GM10847 (cell line): ENCODE results near the gene TSSK6.

Experiments
- POLR2A ChIP-seq: IDR thresholded peaks from 2 replicates; pipeline ENCODE4 v1.6.1; 2011; ENCODE audit not compliant: insufficient read length; ENCODE audit errors: extremely low read depth

TSSK6 gene

GRCh38 chr19:19538785-19539166 lies 23.4 kb upstream of the TSSK6 start:
- TF ChIP-seq POLR2A = no peak

- TF ChIP-seq POLR2A = no peak
Measured at GRCh38 chr19:19538061-19538784, 22.9 kb upstream of the TSSK6 start, which contains the start of gene CILP2. CILP2 (plus strand) TSS chr19:19538265; CDS start chr19:19538350, 85 bp downstream.

GRCh38 chr19:19537075-19538048 lies 22.0 kb upstream of the TSSK6 start:
- TF ChIP-seq POLR2A = no peak

GRCh38 chr19:19535311-19536191 lies 20.2 kb upstream of the TSSK6 start:
- no peak for TF ChIP-seq POLR2A

GRCh38 chr19:19534556-19535265 lies 19.4 kb upstream of the TSSK6 start:
- no peak for TF ChIP-seq POLR2A

- TF ChIP-seq POLR2A = no peak
Measured at GRCh38 chr19:19533841-19534240, 18.5 kb upstream of the TSSK6 start.

- TF ChIP-seq POLR2A = no peak
Measured at GRCh38 chr19:19532806-19533701, 17.7 kb upstream of the TSSK6 start.

GRCh38 chr19:19531951-19532805 lies 16.8 kb upstream of the TSSK6 start:
- no peak for TF ChIP-seq POLR2A

GRCh38 chr19:19530889-19531288 lies 15.5 kb upstream of the TSSK6 start:
- no peak for TF ChIP-seq POLR2A

- TF ChIP-seq POLR2A = no peak
Measured at GRCh38 chr19:19530423-19530804, 15.1 kb upstream of the TSSK6 start.

GRCh38 chr19:19529783-19530422 lies 14.6 kb upstream of the TSSK6 start:
- TF ChIP-seq POLR2A = no peak
